UCSD-AML1 (cell line): ENCODE data around the gene PTPN7.
A peak's percentile ranks its signal among the peaks of the same experiment; 100 is the strongest.
"Not testable (repeated sequence)": the region's sequence is repeated elsewhere in the genome, so short reads cannot be mapped to it uniquely, and the experiment has no call there.

Source experiments
- DNase-seq: peaks from one replicate; lab custom pipeline; 2025; ENCODE audit not compliant: unreplicated experiment; lab: John Stamatoyannopoulos, UW

Gene PTPN7

DNA sequence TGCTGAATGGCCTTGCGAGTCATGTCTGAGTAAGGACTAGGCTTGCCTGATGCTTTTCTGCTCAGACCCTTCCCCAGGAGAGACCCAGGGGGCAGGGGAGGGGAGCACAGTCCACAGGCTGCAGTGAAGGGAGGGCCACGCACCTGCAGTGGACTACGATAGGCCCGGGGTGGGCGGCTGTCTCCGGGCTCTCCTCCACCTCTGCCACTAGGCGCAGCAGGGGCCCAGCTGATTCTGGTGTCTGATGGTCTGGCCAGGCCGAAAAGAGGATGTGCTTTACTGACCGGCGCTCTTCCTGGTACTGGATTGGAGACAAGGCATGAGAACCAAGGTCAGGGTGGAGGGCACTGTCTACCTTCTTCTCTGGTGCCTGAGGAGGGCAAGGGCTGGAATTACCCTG lies 8.0 kb downstream of the PTPN7 start:
- no peak for DNase-seq

DNA sequence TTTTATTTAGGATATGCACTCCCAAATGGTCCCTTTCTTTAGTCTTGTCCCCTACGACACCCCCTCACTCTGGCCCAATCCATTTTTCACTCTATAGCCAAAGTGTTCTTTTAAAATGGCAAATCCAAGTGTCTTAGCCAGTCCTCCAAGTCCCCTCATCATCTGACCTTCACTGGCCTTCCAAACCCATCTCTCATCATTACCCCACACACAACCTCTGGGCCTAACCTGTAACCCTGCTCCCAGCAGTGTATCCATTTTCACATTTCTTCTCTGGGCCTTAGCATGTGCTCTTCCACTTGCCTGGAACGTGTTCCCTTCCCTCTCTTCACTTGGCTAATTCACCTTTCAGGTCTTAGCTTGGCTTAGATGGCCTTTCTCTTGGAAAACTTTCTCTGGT lies 9.4 kb downstream of the PTPN7 start:
- no peak for DNase-seq

DNA sequence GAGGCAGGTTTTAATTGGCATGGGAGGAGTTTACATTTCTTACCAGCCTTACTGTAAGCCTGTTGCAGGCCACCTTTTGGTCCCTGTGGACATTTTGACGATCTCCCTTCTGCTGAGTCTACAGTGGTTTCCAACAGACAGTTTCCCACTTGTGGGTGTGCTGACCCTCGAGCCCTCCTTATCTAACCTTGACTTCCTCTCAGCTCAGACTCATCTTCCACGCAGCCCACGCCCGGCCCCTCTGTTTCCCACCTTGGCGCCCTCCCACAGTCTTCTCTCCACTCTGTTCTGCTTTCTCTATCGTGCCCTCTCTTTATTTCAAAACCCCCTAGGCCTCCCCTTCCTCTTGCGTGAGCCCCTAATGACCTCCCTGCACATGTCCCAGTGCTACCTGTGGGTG lies 9.8 kb downstream of the PTPN7 start:
- DNase-seq = no peak

DNA sequence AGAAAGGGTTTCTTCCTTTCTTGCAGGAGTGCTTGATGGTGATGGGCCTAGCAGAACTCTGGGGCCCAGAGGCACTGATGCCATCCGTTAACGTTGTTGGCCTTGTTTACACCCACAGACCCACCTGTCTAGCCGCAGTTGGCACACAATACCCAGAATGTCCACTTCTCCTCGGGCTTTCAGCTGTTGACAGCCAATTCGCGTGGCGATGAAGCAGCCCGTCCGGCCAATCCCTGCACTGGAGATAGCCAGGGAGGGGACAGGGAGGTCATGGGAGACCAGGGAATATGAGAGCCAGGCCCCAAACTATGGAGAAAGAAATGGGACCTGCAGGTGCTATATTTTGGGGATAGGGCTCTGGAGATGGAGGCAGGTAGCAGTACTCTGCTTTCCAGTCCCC lies 10.2 kb downstream of the PTPN7 start:
- no peak for DNase-seq

DNA sequence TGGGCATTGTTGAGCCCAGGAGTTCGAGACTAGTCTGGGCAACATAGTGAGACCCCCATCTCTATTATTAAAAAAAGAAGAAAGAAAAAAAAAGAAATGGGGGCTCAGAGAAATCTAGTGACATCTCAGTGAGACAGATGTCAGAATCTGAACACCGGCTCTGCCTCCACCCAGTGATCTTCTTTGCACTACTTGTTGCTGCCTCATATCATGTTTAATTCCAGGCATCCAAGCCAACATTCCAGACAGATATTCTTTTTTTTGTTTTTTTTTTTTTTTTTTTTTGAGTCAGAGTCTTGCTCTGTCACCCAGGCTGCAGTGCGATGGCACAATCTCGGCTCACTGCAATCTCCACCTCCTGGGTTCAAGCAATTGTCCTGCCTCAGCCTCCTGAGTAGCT lies 10.8 kb downstream of the PTPN7 start:
- DNase-seq = no peak

DNA sequence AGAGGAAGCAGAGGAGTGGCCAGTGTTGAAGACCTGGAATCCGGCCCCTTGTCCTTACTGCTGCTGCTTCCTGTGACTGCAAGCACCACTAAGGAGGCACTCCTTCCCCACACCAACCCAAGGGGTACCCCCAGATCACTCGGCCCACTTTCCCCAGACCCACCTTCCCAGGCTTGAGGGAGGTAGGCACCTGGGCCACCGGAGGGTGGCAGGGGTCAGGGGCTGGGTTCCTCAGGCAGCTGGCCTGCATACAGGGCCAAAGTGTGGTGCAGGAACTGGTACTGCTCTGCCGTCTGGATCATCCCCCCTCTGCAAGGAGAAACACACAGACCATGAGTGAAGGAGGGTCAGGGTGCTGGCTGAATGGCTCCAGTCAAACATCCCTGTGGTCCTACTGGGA lies 12.0 kb downstream of the PTPN7 start:
- DNase-seq = no peak

GRCh38 chr1:202146993-202147392 lies 13.4 kb downstream of the PTPN7 start:
- DNase-seq = no peak

GRCh38 chr1:202146279-202146678 lies 14.1 kb downstream of the PTPN7 start:
- DNase-seq = no peak

DNA sequence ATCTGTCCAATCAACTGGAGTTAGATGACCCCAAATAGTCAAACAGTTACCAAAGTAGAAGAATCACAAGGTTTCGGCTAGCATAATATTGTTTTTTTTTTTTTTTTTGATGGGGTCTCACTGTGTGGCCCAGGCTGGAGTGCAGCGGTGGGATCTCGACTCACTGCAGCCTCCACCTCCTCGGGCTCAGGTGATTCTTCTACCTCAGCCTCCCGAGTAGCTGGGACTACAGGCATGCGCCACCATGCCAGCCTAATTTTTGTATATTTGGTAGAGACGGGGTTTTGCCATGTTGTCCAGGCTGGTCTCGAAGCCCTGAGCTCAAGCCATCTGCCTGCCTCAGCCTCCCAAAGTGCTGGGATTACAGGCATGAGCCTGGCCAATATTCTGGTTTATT lies 14.7 kb downstream of the PTPN7 start:
- DNase-seq = not testable (repeated sequence)

DNA sequence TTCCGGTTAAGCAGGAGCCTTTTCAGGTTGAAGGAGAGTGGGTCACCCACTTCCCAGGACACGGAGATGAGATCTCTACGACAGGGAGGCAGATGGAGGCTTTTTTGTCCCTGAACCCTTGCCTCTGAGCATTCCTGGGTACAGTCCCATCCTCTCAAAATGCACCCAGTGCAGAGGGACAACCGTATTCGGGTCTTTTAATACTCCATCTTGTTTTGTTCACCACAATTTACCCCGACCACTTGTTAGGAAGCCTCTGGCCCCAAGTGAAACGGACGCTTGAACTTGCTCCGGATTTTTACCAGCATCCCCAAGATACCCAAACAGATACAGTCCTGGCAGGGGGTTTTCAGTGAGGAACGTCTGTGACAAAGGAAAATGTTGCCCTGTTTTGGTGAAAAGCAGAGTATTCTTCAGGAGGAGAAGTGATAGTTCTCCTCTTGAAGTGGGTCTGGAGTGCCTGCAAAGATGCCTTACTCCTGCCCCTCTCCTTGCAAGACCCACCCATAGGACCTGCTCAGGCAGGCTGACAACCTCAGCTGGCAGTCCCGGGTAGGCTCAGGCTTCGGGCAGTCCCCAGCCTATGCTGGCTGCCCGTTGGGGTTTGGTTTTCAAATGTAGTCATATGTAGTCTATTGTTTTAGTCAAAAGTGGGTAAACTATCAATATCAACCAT lies 15.2 kb downstream of the PTPN7 start:
- peak; percentile 43 for DNase-seq

DNA sequence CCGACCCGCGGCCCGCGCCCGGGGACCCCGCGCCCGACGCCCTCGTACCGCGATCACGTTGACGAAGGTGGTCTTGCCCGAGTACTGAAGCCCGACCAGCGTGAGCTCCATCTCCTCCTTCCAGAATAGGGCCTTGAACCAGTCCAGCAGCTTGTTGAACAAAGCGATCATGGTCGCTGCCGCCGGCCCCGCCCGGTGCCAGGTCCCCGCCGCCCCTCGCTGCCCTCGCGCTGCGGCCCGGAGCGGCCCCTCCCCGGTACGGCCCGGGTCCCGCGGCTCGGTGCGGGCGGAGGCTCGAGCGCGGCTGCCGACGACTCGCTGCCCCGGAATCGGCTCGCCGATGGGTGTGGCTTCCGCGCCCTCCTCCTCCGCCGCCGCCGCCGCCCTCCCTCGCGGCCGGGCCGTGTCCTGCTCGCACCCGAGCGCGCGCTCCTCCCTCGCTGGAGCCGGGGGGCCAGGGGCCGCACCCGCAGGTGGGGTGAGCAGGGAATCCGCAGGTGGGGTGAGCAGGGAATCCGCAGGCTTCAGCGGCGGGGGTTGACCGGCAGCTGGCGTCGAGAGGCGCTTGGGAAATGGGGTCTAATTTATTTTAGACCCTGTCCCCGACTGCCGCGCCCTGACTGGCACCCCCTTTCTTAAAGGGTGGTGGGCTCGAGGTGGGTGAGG lies 15.9 kb downstream of the PTPN7 start, which contains the start of gene ARL8A:
Gene ARL8A, minus strand, starts transcription at position 336 of the 666 bp plus-strand sequence. Its CDS starts 165 bp downstream, at position 171.
- peak; percentile 63 for DNase-seq

DNA sequence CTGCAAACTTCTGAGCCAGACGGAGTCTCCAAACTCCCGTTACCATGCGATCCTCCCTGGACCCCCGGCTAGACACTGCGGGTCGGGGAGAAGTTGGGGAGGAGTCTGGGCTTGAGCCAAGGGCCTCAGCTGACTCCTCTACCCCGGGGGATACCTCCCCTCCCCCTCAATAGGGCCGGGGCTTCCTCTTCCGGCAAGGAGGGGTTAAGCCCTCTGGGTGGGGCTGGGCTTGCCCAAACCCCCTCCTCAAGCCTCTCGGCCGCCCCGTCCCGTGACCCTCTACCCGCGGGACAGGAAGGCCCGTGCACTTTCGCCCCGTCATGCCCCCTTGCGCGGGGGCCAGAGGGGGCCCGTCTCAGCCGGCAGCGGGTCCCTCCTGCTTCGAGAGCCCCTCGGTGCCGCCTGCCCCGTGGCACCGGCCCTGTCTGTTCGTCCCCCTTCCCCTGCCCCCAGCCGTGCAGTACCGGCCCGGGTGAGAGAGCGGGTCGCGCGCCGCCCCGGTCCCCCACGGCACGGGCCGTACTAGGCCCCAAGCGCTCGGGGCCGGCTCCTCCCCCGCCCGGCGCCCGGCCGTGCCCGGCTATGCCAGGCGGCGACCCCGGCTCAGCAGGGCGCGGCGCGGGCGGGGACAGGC lies 16.5 kb downstream of the PTPN7 start:
- DNase-seq = peak; percentile 66

DNA sequence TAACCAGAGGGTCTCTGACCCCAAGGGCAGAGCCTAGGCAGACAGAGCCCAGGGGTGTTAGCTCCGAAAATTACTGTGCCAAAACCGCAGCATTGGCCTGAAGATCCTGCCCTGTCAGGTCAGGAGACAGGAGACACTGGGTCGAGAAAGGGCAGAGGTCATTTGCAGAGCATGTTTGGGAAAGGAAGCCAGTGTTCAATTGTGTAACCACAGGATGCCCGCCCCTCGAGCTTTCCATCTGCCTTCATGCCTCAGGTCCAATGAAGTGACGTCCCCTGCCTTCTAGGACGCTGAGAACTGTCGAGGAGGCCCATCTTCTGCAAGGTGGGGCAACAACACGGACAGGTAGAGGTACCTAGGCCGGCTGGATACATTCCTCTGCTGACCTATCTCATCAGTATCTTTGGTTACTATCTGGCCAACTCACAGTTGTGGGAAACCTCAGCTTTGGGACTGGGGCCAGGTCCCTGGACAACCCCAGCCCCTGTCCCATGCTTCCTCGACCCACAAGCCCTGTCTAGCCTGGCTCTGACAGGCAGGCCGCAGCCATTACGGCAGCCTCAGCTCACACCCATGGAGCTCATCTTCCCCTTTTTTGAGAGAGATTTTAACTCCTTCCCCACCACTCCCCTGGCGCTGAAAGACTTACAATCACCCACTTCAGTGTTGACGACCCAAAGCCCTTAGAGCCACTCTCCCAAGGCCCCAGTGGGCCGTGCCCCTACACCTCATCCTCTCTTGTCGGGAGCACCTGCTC lies 17.2 kb downstream of the PTPN7 start:
- peak; percentile 65 for DNase-seq

DNA sequence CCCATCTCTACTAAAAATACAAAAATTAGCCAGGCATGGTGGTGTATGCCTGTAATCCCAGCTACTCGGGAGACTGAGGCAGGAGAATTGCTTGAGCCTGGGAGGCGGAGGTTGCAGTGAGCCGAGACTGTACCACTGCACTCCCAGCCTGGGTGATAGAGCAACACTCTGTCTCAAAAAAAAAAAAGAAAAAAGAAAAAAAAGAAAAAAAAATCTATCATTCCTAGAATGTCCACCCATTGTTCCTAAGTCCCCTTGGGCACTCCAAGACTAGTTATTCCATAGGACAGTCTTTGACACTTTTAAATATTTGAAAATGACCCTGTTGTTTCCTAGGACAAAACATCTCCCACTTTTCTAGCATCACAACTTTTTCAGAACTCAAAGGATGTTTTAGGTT lies 18.9 kb downstream of the PTPN7 start:
- DNase-seq = not testable (repeated sequence)

GRCh38 chr1:202140833-202141232 lies 19.6 kb downstream of the PTPN7 start:
- DNase-seq = no peak

GRCh38 chr1:202135221-202135721 lies 25.1 kb downstream of the PTPN7 start:
- DNase-seq = peak; percentile 48

- no peak for DNase-seq
Measured at GRCh38 chr1:202134645-202135172, 25.7 kb downstream of the PTPN7 start.

GRCh38 chr1:202133989-202134388 lies 26.4 kb downstream of the PTPN7 start:
- DNase-seq = no peak

DNA sequence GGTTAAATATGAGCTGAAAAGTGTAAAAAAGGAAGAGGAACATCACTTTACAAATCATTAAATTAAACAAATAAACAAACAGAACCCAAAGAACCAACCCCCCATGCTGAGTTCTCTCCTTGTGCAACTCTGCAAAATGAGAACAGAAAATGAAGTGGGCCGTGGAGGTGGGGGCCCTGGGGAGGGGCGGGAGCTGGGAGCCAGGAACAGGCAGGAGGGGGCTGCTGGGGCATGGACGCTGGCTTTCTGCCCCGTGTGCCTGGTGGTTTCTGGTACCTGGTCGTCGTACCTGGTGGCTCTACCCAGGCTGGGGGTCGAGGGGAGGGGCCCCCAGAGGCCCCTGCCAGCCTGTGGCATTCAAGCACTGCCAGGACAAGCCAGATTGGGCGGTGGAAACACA lies 26.9 kb downstream of the PTPN7 start:
- DNase-seq = no peak

DNA sequence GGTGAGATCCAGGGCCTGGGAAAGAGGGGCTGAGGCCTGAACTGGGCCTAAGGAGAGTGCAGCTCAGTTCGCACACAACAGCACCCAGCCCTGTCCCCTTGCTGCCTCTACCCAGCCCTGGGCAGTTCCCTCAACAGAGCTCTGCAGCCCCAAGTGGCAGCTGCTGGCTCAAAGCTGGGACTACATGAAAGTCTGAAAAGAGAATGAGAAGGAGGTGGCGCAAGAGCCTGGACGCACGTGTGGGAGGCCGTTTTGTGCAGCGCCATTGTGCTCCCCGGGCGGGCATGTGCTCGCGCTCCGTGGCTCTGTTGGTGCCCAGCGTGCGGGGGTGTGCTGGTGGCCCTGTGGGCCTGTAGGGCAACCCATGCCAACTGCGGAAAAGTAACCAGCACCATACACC lies 27.4 kb downstream of the PTPN7 start:
- no peak for DNase-seq
